OCI-LY7 (cell line): ENCODE measurements around the gene HMX2.

Experiments
- CTCF ChIP-seq: fragments of 200-600 bp; sonication (generic); conservative IDR thresholded peaks from 2 replicates; pipeline ENCODE4 v1.5.1; 2014; ENCODE audit warnings: mild to moderate bottlenecking, antibody characterized with exemption, low read length, moderate library complexity, mixed read lengths
- EZH2phosphoT487 ChIP-seq: fragments of 200-600 bp; sonication (generic); IDR thresholded peaks from 2 replicates; pipeline ENCODE4 v1.6.1; 2018; ENCODE audit warnings: low read depth, borderline replicate concordance, mild to moderate bottlenecking, mixed run types, antibody characterized with exemption, low read length, moderate library complexity, mixed read lengths

DNA sequence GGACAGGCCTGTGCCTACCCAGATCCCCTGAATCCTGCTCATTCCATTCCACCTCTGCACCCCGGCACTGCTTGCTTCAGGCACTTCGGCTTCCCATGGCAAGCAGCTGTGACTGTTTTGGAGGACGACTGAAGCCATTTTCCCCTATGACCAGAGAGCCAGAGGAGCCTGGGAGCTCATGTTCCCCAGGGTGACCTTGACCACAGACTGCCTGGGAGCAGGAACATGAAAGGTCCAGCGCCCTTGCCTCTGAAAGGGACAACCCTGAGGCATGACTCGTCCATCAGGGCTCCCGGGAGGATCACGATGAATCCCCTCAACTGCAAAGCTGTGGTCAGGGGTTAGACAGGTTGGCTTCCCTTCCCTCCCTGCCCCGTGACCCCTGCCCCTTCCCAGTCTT is 28.9 kb upstream of the HMX2 start:
- TF ChIP-seq CTCF (no peak), EZH2phosphoT487 (no peak)
